IPS DF 6.9 (cell line): ENCODE results near the gene MRPL53.
"Not testable (repeated sequence)": the region's sequence is repeated elsewhere in the genome, so short reads cannot be mapped to it uniquely, and the experiment has no call there.

Experiments used
- DNase-seq: peaks from one replicate; pipeline ENCODE4 v3.0.0-alpha.2; 2013; ENCODE audit warnings: low read depth, low spot score
- H3K27ac ChIP-seq: one replicate; pipeline ENCODE4 v1.5.1; 2013; ENCODE audit warnings: low read length, control low read depth
- H3K27me3 ChIP-seq: 2 replicates; pipeline ENCODE4 v1.6.1; 2013; ENCODE audit warnings: mild to moderate bottlenecking, low read length; ENCODE audit not compliant: control insufficient read depth, insufficient read depth
- H3K36me3 ChIP-seq: 2 replicates; pipeline ENCODE4 v1.6.1; 2013; ENCODE audit warnings: low read length; ENCODE audit not compliant: control insufficient read depth, insufficient read depth
- H3K4me1 ChIP-seq: 2 replicates; pipeline ENCODE4 v1.6.1; 2013; ENCODE audit warnings: low read length; ENCODE audit not compliant: control insufficient read depth, insufficient read depth
- H3K4me3 ChIP-seq: 2 replicates; pipeline ENCODE4 v1.5.1; 2013; ENCODE audit warnings: mild to moderate bottlenecking, low read length
- H3K9me3 ChIP-seq: 2 replicates; pipeline ENCODE4 v1.6.1; 2013; ENCODE audit warnings: low read length, inconsistent platforms; ENCODE audit not compliant: control insufficient read depth, insufficient read depth
- WGBS: extraction: QIAGEN DNeasy Blood & Tissue Kit; methylation state at CpG from one replicate; pipeline ENCODE4 v1.1.7; 2013; ENCODE audit warnings: mixed read lengths, missing lambda C conversion rate; ENCODE audit not compliant: insufficient read length, insufficient coverage; 5-methylcytosine and 5-hydroxymethylcytosine counted together

MRPL53 gene

DNA sequence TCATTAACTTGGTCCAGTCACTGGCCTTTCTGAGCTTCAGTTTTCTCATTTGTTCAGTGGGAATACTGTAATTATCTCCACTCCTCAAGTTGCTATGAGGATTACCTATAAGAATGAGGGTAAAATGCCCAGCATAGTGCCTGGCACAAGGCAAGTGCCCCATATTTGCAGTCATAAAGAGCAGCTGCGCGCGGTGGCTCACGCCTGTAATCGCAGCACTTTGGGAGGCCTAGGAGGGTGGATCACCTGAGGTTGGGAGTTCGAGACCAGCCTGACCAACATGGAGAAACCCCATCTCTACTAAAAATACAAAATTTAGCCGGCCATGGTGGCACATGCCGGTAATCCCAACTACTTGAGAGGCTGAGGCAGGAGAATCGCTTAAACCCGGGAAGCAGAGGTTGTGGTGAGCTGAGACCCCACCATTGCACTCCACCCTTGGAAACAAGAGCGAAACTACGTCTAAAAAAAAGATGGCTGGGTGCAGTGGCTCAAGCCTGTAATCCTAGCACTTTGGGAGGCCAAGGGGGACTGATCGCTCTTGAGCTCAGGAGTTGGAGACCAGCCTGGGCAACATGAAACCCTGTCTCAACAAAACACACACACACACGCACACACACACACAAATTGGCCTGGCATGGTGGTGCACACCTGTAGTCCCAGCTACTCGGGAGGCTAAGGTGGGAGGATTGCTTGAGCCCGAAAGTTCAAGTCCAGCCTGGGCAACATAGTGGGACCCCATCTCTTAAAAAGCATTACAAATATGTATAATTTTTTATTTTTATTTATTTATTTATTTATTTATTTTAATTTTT, 29.8 kb downstream of the MRPL53 start:
- WGBS = no CpG with 5 or more reads among the region's 16 CpGs
- not testable (repeated sequence) for H3K27me3 ChIP-seq, H3K27ac ChIP-seq, H3K9me3 ChIP-seq, H3K4me1 ChIP-seq, H3K36me3 ChIP-seq, DNase-seq
- H3K4me3 ChIP-seq = peak overlapping the region; percentile 93; the same call in 1 of the 2 replicates

DNA sequence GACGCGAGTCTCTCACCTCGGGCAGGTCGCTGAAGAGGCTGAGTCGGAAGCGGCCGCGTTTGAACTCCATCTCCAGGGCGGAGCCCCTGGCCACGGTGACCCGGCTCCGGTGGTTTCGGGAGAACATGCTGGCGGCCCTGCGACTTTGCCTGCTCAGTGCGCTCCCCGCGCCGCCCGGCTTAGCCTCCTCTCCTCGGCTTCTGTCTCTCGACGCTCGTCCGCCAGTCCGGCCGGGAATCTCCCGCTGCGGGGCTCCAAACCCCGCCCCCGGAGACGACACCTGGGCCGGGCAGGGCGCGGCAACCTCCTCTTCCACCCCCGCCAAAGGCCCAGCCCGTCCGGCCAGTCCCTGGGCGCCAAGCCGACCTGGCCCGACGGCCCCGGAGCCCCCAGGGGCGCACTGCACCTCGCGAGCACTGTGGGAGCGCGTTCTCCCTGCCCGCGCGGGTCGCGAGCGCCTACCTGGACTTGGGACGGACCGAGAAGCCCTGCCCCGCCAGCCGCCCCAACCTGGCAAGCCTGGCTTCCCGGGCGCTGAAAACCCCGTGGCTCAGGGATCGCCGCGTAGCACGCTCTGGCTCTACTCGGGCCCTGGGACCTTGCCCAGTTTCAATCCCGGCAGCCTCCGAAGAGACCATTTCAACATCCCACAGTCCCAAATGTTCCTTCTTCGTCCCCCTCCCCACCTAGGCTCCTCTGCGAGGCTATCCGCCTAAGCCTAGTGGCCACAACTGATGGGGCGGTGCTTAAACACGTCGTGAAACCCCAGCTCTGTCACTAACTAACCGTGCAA, 30.6 kb downstream of the MRPL53 start, which contains the start of gene RTKN:
Gene RTKN (minus strand): TSS at position 248 of the 793 bp plus-strand sequence. CDS start 121 bp downstream, at position 127.
- DNase-seq = no peak
- no peaks in the 10 kb centered on the region for H3K4me1 ChIP-seq
- no peak within 1 kb of the TSS for H3K27ac ChIP-seq
- H3K36me3 ChIP-seq = no peaks in the 10 kb centered on the region
- no peaks in the 10 kb centered on the region for H3K27me3 ChIP-seq
- no peaks in the 10 kb centered on the region for H3K9me3 ChIP-seq
- H3K4me3 ChIP-seq = peak within 1 kb of the TSS; percentile 93
- WGBS = no CpG with 5 or more reads among the region's 75 CpGs

DNA sequence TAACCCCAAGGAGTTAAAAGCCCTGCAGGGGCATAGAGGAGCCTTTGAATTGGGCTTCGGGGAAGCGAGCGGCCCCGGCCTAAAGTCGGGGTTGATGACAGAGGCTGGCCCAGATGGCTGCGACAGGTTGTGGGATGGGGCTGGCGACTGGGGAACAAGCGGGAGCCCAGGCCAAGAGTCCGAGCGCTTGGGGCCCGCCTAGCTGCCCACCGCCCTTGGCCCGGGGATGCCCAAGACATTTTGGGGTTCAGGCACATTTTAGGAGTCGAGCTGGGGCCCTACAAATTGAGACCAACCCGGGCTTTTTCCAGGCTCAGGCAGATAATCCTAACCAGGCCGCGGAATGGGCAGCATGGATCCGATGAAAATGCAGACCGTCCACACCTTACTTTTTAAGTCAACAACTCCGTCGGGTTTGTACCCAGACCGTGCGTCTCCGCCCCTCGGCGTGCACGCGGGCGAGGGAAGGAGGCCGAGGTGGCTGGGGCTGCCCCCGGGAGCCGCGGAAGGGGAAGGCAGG, 31.2 kb downstream of the MRPL53 start:
- peak overlapping the region; percentile 93 for H3K4me3 ChIP-seq
- no peaks in the 10 kb centered on the region for H3K27me3 ChIP-seq
- DNase-seq = no peak
- H3K4me1 ChIP-seq = 0 out of 2 replicates have a peak, but pooled peaks cover 4% of the 10 kb centered on the region
- H3K27ac ChIP-seq = no peak overlapping the region
- no peaks in the 10 kb centered on the region for H3K9me3 ChIP-seq
- WGBS = no CpG with 5 or more reads among the region's 33 CpGs
- no peaks in the 10 kb centered on the region for H3K36me3 ChIP-seq

DNA sequence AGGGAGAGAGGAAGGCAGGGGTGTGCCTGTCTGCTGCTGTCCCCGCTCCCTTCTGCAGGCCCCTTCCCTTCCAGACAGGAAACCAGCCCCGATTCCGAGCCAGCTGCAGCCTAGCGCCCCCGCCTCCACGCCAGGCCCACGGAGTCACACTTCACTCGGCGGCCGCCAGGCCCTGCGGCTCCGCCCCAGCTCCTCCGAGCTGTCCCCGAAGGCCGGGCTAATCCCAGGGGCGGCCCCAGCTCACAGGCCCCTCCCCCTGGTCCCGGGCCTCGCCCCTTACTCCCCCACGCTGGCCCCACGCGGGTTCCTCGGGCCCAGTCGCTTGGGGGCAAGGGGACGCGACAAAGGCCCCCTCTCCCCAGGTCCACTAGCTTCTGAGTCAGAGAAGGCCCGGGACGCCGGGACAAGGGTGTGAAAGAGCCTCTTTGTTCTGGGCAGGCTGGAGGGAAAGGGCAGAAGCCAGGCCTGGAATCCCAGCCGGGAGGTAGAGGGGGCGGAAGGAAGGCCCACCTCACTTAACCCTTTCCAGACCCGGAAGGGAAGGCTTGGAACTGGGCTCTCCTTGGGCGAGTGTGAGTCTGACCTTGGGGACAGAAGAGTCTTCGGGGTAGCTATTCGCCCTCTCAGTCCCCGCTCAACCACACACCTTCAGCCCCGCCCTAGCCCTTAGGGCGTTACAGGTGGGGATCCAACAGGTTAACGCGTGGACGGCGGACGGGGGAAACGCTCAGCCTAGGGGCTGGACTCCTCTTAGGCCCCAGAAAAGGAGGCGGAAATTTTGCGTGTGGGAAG, 31.9 kb downstream of the MRPL53 start:
- WGBS = no CpG with 5 or more reads among the region's 45 CpGs
- DNase-seq = no peak
- no peaks in the 10 kb centered on the region for H3K36me3 ChIP-seq
- H3K4me3 ChIP-seq = peak overlapping the region; percentile 93
- 0 out of 2 replicates have a peak, but pooled peaks cover 4% of the 10 kb centered on the region for H3K4me1 ChIP-seq
- H3K27me3 ChIP-seq = no peaks in the 10 kb centered on the region
- H3K9me3 ChIP-seq = no peaks in the 10 kb centered on the region
- no peak overlapping the region for H3K27ac ChIP-seq

DNA sequence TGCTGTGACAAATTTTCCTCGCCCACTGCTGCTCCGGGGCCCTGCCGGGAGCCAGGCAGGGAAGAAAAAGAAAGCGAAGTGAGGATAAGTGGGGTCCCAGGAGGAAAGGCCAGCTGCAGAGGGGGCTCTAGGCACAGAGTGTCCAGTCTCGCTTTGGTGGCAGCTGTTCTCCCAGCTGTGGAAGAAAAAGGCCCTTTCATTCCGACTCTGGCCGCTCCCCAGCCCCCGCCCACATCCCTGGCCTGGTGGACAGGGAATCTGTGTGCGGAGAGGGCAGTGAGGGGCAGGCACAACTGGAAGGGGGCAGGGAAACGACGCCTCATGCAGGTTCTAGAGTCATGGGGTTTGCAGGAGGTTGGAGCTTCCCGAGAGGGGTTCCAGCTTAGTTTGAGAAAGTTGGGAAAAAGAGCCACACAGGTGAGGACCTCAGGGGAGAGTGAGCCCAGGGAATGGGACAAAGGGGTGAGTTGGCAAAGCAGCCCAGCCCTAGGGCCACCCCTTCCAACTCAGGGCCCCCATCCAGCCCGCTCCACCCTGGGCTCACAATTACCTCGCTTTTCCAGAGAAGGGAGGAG, 32.6 kb downstream of the MRPL53 start:
- Histone ChIP-seq H3K36me3 (no peaks in the 10 kb centered on the region), H3K4me3 (peak overlapping the region; percentile 93; the same call in 1 of the 2 replicates), H3K9me3 (no peaks in the 10 kb centered on the region), H3K27ac (no peak overlapping the region), H3K4me1 (0 out of 2 replicates have a peak, but pooled peaks cover 4% of the 10 kb centered on the region), H3K27me3 (no peaks in the 10 kb centered on the region)
- no CpG with 5 or more reads among the region's 14 CpGs for WGBS
- no peak for DNase-seq

DNA sequence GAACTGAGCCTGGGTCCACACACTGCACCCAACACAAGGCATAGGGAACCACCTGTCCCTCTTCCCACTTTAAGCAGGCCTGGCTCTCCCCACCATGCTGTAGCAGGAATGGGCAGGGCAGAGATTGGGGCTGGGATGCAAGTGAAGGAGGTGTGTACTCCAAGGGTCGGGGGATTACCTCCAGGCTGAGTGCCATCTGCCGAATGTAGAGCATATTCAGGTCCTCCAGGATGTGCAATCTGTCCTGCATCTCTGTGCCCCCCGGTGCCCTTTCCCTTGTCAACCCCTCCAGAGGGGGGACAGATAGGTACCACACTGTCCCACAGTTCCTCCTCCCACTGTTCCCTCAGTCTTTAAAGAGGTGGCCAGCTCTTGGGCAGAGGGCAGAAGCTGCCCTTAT, 33.1 kb downstream of the MRPL53 start:
- H3K9me3 ChIP-seq = no peaks in the 10 kb centered on the region
- no peaks in the 10 kb centered on the region for H3K27me3 ChIP-seq
- no CpG with 5 or more reads among the region's 3 CpGs for WGBS
- H3K36me3 ChIP-seq = no peaks in the 10 kb centered on the region
- no peak overlapping the region for H3K27ac ChIP-seq
- 0 out of 2 replicates have a peak, but pooled peaks cover 4% of the 10 kb centered on the region for H3K4me1 ChIP-seq
- no peak for DNase-seq
- H3K4me3 ChIP-seq = no peak overlapping the region

DNA sequence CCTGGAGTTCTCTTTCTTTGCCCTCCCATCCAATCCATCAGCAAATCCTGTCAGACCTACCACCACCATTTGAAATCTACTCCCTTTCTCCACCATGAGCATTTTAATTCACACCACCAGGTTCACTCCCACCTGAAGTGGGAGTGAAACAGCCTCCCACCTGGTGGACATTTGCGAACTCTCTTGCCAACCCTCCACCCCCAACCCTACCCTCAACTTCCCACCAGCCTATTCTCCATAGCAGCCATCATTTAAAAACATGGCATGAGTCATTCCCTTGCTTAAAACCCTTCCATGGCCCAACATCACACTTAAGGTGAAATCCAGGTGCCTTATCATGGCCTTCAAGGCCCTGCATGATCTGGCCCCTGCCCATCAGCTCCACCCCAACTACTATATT, 34.2 kb downstream of the MRPL53 start:
- Histone ChIP-seq H3K27ac (no peak overlapping the region), H3K4me1 (0 out of 2 replicates have a peak, but pooled peaks cover 4% of the 10 kb centered on the region)
- WGBS = no CpG with 5 or more reads among the region's 1 CpG

DNA sequence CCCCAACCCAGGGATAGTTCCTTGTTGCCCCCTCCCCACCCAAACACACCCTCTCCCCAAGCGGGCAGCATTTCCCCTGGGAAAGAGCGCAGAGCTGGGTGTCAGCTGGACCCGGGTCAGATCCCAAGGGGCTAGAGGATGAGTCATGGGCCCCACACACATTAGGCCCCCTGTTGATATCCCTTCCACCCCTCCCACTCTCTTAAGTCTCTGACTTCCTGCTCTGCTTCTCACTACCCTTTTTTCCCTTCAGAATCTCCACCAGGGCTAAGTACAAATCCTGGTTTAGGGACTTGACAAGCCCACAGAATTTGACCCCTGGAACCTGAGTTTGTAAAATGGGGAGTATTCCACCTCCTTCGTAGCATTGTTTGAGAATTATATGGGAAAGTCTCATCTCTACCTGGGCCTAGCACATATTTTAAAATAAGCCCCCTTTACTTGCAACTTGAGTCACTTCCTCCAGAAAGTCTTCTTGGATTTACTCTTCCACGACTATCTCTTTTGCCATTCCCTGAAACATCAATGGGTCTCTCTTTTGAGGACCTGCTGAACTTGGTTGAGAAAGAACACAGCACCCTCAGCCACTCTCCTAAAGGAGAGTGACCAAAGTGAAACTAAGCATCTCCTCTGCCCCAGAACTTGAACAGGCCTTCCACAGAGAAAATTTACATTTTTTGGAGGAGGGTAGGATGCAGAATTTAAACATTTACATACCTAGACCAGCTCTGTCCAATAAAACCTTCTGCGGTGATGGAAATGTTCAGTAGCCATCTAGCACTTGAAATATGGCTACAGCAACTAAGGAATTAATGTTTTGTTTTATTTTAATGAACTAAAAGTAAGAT, 35.4 kb downstream of the MRPL53 start:
- no peak overlapping the region for H3K4me3 ChIP-seq
- H3K9me3 ChIP-seq = no peaks in the 10 kb centered on the region
- no peak overlapping the region for H3K27ac ChIP-seq
- no peaks in the 10 kb centered on the region for H3K27me3 ChIP-seq
- no CpG with 5 or more reads among the region's 6 CpGs for WGBS
- H3K4me1 ChIP-seq = 0 out of 2 replicates have a peak, but pooled peaks cover 4% of the 10 kb centered on the region
- no peak for DNase-seq
- H3K36me3 ChIP-seq = peaks cover 4% of the 10 kb centered on the region

More for the DNA sequence above, 34.2 kb downstream of the MRPL53 start:
- H3K9me3 ChIP-seq = no peaks in the 10 kb centered on the region
- no peaks in the 10 kb centered on the region for H3K27me3 ChIP-seq
- no peaks in the 10 kb centered on the region for H3K36me3 ChIP-seq
- no peak overlapping the region for H3K4me3 ChIP-seq
- no peak for DNase-seq

DNA sequence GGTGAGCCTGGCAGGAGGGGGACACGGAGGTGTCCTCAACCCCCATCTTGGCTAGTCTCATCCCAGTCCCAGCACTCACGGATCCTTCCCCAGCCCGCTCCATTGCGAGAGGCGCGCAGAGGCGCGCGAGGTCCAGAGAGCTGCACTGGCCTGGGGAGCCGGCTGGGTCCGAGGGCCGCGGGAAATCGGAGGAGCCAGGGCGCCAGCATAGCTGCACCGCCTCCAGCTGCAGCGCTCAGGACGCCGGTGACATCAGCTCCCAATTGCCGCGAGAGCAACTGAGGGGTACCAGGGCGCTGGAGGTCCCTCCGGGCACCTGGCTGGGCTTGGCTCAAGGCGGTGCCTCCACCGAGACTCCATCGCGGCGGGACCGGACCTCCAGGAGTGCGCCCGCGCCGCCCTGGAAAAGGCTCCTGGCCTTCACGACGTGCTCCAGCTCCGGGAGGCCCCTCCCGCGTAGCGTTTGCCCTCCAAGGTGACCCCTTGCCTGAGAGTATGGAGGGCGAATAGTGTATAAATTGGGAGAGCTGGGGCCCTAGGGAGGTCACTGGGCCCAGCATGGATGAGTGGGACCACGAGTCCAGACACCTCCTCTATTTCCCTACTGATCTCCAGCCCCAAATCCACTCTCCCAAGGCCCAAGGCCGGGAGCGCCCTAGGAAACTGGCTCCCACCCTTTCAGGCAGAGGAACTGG, 36.2 kb downstream of the MRPL53 start:
- Histone ChIP-seq H3K4me3 (no peak overlapping the region), H3K36me3 (peaks cover 6% of the 10 kb centered on the region), H3K27me3 (no peaks in the 10 kb centered on the region), H3K4me1 (0 out of 2 replicates have a peak, but pooled peaks cover 4% of the 10 kb centered on the region), H3K9me3 (no peaks in the 10 kb centered on the region), H3K27ac (no peak overlapping the region)
- no CpG with 5 or more reads among the region's 43 CpGs for WGBS
- no peak for DNase-seq
